SU-DHL-6 (cell line): ENCODE results near the gene HAPLN3.

Experiments
- H2AFZ ChIP-seq: fragments of 200-600 bp; sonication (generic); 2 replicates; pipeline ENCODE4 v1.6.1; 2014; ENCODE audit warnings: low read depth, mild to moderate bottlenecking, moderate library complexity, mixed read lengths, antibody characterized with exemption, low read length; ENCODE audit not compliant: severe bottlenecking
- H3F3A ChIP-seq: fragments of 200-600 bp; shearing (Covaris generic); 2 replicates; pipeline ENCODE4 v1.6.0; 2016; ENCODE audit warnings: antibody characterized with exemption, mild to moderate bottlenecking; ENCODE audit not compliant: insufficient read depth
- H3K27ac ChIP-seq: fragments of 200-600 bp; sonication (generic); 2 replicates; pipeline ENCODE4 v1.5.1; 2016; ENCODE audit warnings: low read depth, mild to moderate bottlenecking, low read length, moderate library complexity, mixed read lengths
- H3K27me3 ChIP-seq: fragments of 200-600 bp; sonication (generic), shearing (Covaris generic); 2 replicates; pipeline ENCODE4 v1.6.0; 2014; ENCODE audit warnings: mild to moderate bottlenecking, low read length
- H3K36me3 ChIP-seq: fragments of 200-600 bp; sonication (generic); 2 replicates; pipeline ENCODE4 v1.6.1; 2014; ENCODE audit warnings: mild to moderate bottlenecking, low read length, mixed read lengths
- H3K4me2 ChIP-seq: fragments of 300-600, 200-600 bp; shearing (Covaris generic), sonication (generic); 2 replicates; pipeline ENCODE4 v1.6.0; 2014; ENCODE audit warnings: low read length, low read depth, mild to moderate bottlenecking; ENCODE audit not compliant: poor library complexity, severe bottlenecking
- H3K4me3 ChIP-seq: fragments of 200-600 bp; sonication (generic); 2 replicates; pipeline ENCODE4 v1.5.1; 2014; ENCODE audit warnings: antibody characterized with exemption, low read length, mild to moderate bottlenecking, mixed read lengths; ENCODE audit not compliant: insufficient read depth, poor library complexity, severe bottlenecking
- H3K79me2 ChIP-seq: fragments of 200-600 bp; sonication (generic); 2 replicates; pipeline ENCODE4 v1.6.1; 2014; ENCODE audit warnings: mild to moderate bottlenecking, low read length, moderate library complexity; ENCODE audit not compliant: insufficient read depth
- H3K9ac ChIP-seq: fragments of 200-600 bp; sonication (generic); 2 replicates; pipeline ENCODE4 v1.7.0; 2014; ENCODE audit warnings: mild to moderate bottlenecking, low read length
- H3K9me2 ChIP-seq: fragments of 200-600 bp; sonication (generic); replicated peaks from 2 replicates; pipeline ENCODE4 v1.6.1; 2014; ENCODE audit warnings: low read length; ENCODE audit not compliant: insufficient read depth
- H3K9me3 ChIP-seq: fragments of 200-600 bp; sonication (generic); 2 replicates; pipeline ENCODE4 v1.6.1; 2014; ENCODE audit warnings: low read length, mixed read lengths; ENCODE audit not compliant: insufficient read depth
- H4K20me1 ChIP-seq: fragments of 200-600 bp; sonication (generic); 2 replicates; pipeline ENCODE4 v1.6.1; 2014; ENCODE audit warnings: low read depth, mild to moderate bottlenecking, antibody characterized with exemption, low read length, moderate library complexity, mixed read lengths
- CTCF ChIP-seq: fragments of 200-600 bp; sonication (generic); IDR thresholded peaks from one replicate; pipeline ENCODE4 v1.5.1; 2017; ENCODE audit warnings: antibody characterized with exemption, mild to moderate bottlenecking, low read length, moderate library complexity; ENCODE audit not compliant: insufficient read depth, poor library complexity, severe bottlenecking
- EZH2phosphoT487 ChIP-seq: fragments of 200-600 bp; sonication (generic), shearing (Covaris generic); conservative IDR thresholded peaks from 2 replicates; pipeline ENCODE4 v1.6.1; 2018; ENCODE audit warnings: mild to moderate bottlenecking, antibody characterized with exemption, low read length, moderate library complexity, mixed read lengths

HAPLN3 gene

GRCh38 chr15:88904257-88904623 lies 8.9 kb upstream of the HAPLN3 start:
- H3K4me2 ChIP-seq: no peak overlapping the region
- no peak overlapping the region for H3K9ac ChIP-seq
- H3K9me3 ChIP-seq: no peaks in the 10 kb centered on the region
- H4K20me1 ChIP-seq: no peaks in the 10 kb centered on the region
- no peaks in the 10 kb centered on the region for H3K9me2 ChIP-seq
- H3K79me2 ChIP-seq: no peaks in the 10 kb centered on the region
- H3K36me3 ChIP-seq: no peaks in the 10 kb centered on the region
- no peak for TF ChIP-seq CTCF
- H2AFZ ChIP-seq: no peak overlapping the region
- no peaks in the 10 kb centered on the region for H3K27me3 ChIP-seq
- H3F3A ChIP-seq: no peaks in the 10 kb centered on the region
- H3K4me3 ChIP-seq: no peak overlapping the region
- no peak overlapping the region for H3K27ac ChIP-seq

- TF ChIP-seq EZH2phosphoT487 (no peak), CTCF (no peak)
- Histone ChIP-seq H4K20me1 (no peaks in the 10 kb centered on the region), H3K9me2 (no peaks in the 10 kb centered on the region), H3F3A (no peaks in the 10 kb centered on the region), H3K9me3 (no peaks in the 10 kb centered on the region), H3K79me2 (no peaks in the 10 kb centered on the region), H3K27ac (no peak overlapping the region), H3K4me3 (no peak overlapping the region), H3K36me3 (no peaks in the 10 kb centered on the region), H3K9ac (no peak overlapping the region), H2AFZ (no peak overlapping the region), H3K27me3 (no peaks in the 10 kb centered on the region), H3K4me2 (no peak overlapping the region)
Observed at GRCh38 chr15:88902846-88903245, 7.5 kb upstream of the HAPLN3 start.

GRCh38 chr15:88902221-88902835 lies 7.0 kb upstream of the HAPLN3 start:
- Histone ChIP-seq H3K27ac (no peak overlapping the region), H2AFZ (no peak overlapping the region), H3K79me2 (no peaks in the 10 kb centered on the region), H3K9ac (no peak overlapping the region), H3K27me3 (no peaks in the 10 kb centered on the region), H4K20me1 (no peaks in the 10 kb centered on the region), H3K9me3 (no peaks in the 10 kb centered on the region), H3K4me2 (no peak overlapping the region), H3K4me3 (no peak overlapping the region), H3K9me2 (no peaks in the 10 kb centered on the region), H3F3A (no peaks in the 10 kb centered on the region), H3K36me3 (no peaks in the 10 kb centered on the region)
- no peak for TF ChIP-seq EZH2phosphoT487
- no peak for TF ChIP-seq CTCF
